Osteoblast (primary cell): ENCODE measurements around the gene FBXO17. TPM values are rescaled to one million over a fixed set of nuclear protein-coding genes. Genes with fewer than 3 reads are reported as not detected.
A peak's percentile ranks its signal among the peaks of the same experiment; 100 is the strongest.

Experiments
- DNase-seq: peaks from one replicate; pipeline ENCODE4 v3.0.0; 2011; ENCODE audit warnings: low spot score, mixed read lengths; ENCODE audit not compliant: insufficient read length; ENCODE audit errors: missing footprints
- H2AFZ ChIP-seq: 2 replicates; pipeline ENCODE4 v1.6.0; 2011; ENCODE audit warnings: mild to moderate bottlenecking, low read length
- H3K27ac ChIP-seq: 2 replicates; pipeline ENCODE4 v1.5.1; 2011; ENCODE audit warnings: mild to moderate bottlenecking, low read depth, low read length, moderate library complexity
- H3K27me3 ChIP-seq: 2 replicates; pipeline ENCODE4 v1.6.0; 2012; ENCODE audit warnings: mild to moderate bottlenecking, control low read depth, inconsistent platforms, low read length, moderate library complexity; ENCODE audit not compliant: insufficient read depth
- H3K36me3 ChIP-seq: 2 replicates; pipeline ENCODE4 v1.5.1; 2011; ENCODE audit warnings: mild to moderate bottlenecking, low read length, control low read depth, moderate library complexity; ENCODE audit not compliant: insufficient read depth
- H3K4me1 ChIP-seq: 2 replicates; pipeline ENCODE4 v1.5.1; 2011; ENCODE audit warnings: mild to moderate bottlenecking, low read length, control low read depth, moderate library complexity; ENCODE audit not compliant: insufficient read depth
- H3K4me2 ChIP-seq: 2 replicates; pipeline ENCODE4 v1.6.0; 2011; ENCODE audit warnings: mild to moderate bottlenecking, low read length; ENCODE audit not compliant: insufficient read depth
- H3K4me3 ChIP-seq: fragments of 200-600 bp; sonication (generic); 3 replicates; pipeline ENCODE4 v1.5.1; 2012; ENCODE audit warnings: mild to moderate bottlenecking, low read length, inconsistent platforms; ENCODE audit not compliant: insufficient read depth
- H3K79me2 ChIP-seq: 2 replicates; pipeline ENCODE4 v1.6.0; 2012; ENCODE audit warnings: mild to moderate bottlenecking, low read length, control low read depth, inconsistent platforms; ENCODE audit not compliant: insufficient read depth
- H3K9me3 ChIP-seq: 2 replicates; pipeline ENCODE4 v1.5.1; 2011; ENCODE audit warnings: low read depth, low read length, control low read depth
- H4K20me1 ChIP-seq: 2 replicates; pipeline ENCODE4 v1.6.0; 2012; ENCODE audit warnings: mild to moderate bottlenecking, low read length, control low read depth; ENCODE audit not compliant: insufficient read depth
- CTCF ChIP-seq: IDR thresholded peaks from 2 replicates; pipeline ENCODE4 v1.5.1; 2011; ENCODE audit warnings: mild to moderate bottlenecking, low read depth, low read length, moderate library complexity; ENCODE audit errors: extremely low read depth
- total RNA-seq: library from RNA; depleted of rRNA; stranded (reverse); fragments of >200 nt; gene quantifications from 2 replicates; pipeline ENCODE4 v1.2.3, GENCODE V29; 2012

Gene FBXO17
- total RNA-seq, 1 donor: 40.9 TPM

DNA sequence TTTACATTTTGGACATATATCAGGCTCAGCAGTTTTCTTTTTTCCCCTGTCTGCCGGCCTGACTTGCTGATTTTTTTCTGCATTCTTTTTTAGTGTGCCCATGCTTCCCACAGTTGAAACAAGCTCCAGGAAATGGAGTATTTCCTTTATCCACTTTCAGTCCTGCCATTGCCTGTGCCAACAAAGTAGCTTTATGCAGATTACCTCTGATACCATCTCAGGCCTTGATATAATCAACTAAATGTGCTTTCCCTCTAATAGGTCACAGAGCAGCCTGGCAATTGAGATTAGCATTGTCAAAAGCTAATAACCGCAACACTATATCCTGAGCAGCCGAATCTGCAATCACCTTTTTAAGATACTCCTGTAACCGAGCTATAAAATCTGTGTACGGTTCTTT is 35.6 kb downstream of the FBXO17 start:
- no peaks in the 10 kb centered on the region for H4K20me1 ChIP-seq
- H3K36me3 ChIP-seq: peaks cover 11% of the 10 kb centered on the region
- H3K27me3 ChIP-seq: no peaks in the 10 kb centered on the region
- no peaks in the 10 kb centered on the region for H3K9me3 ChIP-seq
- DNase-seq: no peak
- no peak overlapping the region for H3K4me3 ChIP-seq
- no peak overlapping the region for H2AFZ ChIP-seq
- H3K4me2 ChIP-seq: no peak overlapping the region
- TF ChIP-seq CTCF: no peak
- no peaks in the 10 kb centered on the region for H3K4me1 ChIP-seq
- no peaks in the 10 kb centered on the region for H3K79me2 ChIP-seq
- H3K27ac ChIP-seq: no peak overlapping the region

- H3K79me2 ChIP-seq: peaks cover 33% of the 10 kb centered on the region
- H2AFZ ChIP-seq: no peak overlapping the region
- no peaks in the 10 kb centered on the region for H3K27me3 ChIP-seq
- DNase-seq: peak; percentile 35
- no peak overlapping the region for H3K4me3 ChIP-seq
- H4K20me1 ChIP-seq: peaks cover 5% of the 10 kb centered on the region
- peaks cover 11% of the 10 kb centered on the region for H3K4me1 ChIP-seq
- no peak overlapping the region for H3K27ac ChIP-seq
- peaks cover 10% of the 10 kb centered on the region for H3K36me3 ChIP-seq
- TF ChIP-seq CTCF: no peak
- H3K4me2 ChIP-seq: no peak overlapping the region
- H3K9me3 ChIP-seq: no peaks in the 10 kb centered on the region
Measured at GRCh38 chr19:38933544-38933943, 42.0 kb downstream of the FBXO17 start.

DNA sequence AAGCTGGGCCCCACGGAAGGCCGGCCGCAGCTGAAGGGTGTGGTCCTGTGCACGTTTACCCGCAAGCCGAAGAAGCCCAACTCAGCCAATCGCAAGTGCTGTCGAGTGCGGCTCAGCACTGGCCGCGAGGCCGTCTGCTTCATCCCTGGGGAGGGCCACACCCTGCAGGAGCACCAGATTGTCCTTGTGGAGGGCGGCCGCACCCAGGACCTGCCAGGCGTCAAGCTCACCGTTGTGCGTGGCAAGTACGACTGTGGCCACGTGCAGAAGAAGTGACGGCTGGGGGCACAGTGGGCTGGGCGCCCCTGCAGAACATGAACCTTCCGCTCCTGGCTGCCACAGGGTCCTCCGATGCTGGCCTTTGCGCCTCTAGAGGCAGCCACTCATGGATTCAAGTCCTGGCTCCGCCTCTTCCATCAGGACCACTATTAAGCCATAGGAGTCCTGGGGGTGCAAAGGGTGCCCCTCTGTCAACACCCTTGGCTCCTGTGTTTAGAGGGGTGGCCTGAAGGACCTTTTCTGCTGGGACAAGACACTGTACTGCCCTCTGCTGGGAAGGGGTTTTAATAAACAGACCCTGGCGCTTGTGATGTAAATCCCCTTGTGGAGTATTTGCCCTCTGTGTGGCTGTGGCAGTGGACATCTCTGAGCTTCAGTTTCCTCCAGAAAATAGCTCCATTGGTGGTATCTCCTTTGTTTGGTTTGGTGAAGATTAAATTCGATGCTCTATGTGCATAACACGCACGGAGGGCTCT is 42.9 kb downstream of the FBXO17 start:
- Histone ChIP-seq H2AFZ (no peak overlapping the region), H3K36me3 (peaks cover 10% of the 10 kb centered on the region), H3K27me3 (no peaks in the 10 kb centered on the region), H3K9me3 (no peaks in the 10 kb centered on the region), H3K4me1 (peaks cover 11% of the 10 kb centered on the region), H3K79me2 (peaks cover 35% of the 10 kb centered on the region), H3K4me3 (no peak overlapping the region), H3K4me2 (no peak overlapping the region), H4K20me1 (peaks cover 5% of the 10 kb centered on the region), H3K27ac (no peak overlapping the region)
- TF ChIP-seq CTCF: peak; percentile 49
- peak; percentile 56 for DNase-seq

DNA sequence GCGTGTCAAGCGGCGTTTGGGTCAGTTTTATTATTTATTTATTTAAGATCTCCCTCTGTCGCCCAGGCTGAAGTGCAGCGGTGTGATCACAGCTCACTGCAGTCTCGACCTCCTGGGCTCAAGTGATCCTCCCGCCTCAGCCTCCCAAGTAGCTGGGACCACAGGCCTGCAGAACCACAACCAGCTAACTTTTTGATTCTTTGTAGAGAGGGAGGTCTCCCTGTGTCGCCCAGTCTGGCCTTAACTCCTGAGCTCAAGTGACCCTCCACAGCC is 44.1 kb downstream of the FBXO17 start:
- Histone ChIP-seq H3K27ac (peak overlapping the region; percentile 90), H2AFZ (no peak overlapping the region), H3K79me2 (peaks cover 35% of the 10 kb centered on the region), H3K36me3 (peaks cover 10% of the 10 kb centered on the region), H3K4me2 (peak overlapping the region; percentile 96), H3K4me1 (peaks cover 11% of the 10 kb centered on the region), H3K9me3 (no peaks in the 10 kb centered on the region), H4K20me1 (peaks cover 5% of the 10 kb centered on the region), H3K4me3 (peak overlapping the region; percentile 96), H3K27me3 (no peaks in the 10 kb centered on the region)
- no peak for DNase-seq
- TF ChIP-seq CTCF: no peak
